ENCODE measurements around the gene MTHFD2. TPM values are rescaled to one million over a fixed set of nuclear protein-coding genes. Genes with fewer than 3 reads are reported as not detected.

The MTHFD2 gene
- total RNA-seq, 4 donors from 2014 or later = 13.2 to 57.7 (median 25.7) TPM

DNA sequence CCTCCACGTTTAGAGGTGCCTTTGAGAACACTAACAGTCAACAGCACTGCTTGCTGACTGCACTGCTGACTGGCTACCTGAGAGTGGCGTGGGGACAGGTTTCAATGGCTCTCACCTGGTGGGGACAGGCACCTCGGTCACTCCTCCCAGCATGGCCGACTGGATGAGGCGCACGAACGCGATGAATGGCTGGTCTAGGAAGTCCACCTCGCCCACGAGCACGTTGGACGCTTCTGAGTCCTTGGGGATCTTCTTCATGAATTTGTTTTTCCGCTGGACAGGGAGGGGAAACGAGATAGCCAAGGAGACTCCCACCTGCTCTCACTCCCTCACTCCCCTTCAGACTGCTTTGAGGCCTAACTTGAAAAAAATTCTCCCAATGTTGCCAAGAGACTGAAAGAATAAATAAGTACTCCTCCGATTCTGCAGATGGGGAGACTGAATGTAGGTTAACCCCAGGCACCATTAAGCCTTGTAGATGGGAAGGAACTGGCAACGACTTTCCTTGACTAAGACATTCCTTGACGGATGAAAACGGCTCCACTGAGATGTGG, 57.3 kb downstream of the MTHFD2 start:
- no peak for DNase-seq (ENCODE audit: low spot score in 2 of 2)
- Histone ChIP-seq H3K36me3 (peaks cover 0 to 80% (median 6%) of the 10 kb centered on the region in 3 donors), H3K4me1 (peaks cover 0 to 10% (median 0%) of the 10 kb centered on the region in 4 donors), H3K27me3 (no peaks in the 10 kb centered on the region), H3K27ac (no peak overlapping the region), H3K4me3 (no peak overlapping the region), H3K9me3 (no peaks in the 10 kb centered on the region)
- 79 to 81% methylated on average over 18 of the region's 18 CpGs for WGBS, 2 donors
- TF ChIP-seq EP300 (IDR thresholded peaks at IDR 0.05) (no peak), POLR2A (IDR thresholded peaks at IDR 0.05) (no peak)
- TF ChIP-seq, protein P1, sequence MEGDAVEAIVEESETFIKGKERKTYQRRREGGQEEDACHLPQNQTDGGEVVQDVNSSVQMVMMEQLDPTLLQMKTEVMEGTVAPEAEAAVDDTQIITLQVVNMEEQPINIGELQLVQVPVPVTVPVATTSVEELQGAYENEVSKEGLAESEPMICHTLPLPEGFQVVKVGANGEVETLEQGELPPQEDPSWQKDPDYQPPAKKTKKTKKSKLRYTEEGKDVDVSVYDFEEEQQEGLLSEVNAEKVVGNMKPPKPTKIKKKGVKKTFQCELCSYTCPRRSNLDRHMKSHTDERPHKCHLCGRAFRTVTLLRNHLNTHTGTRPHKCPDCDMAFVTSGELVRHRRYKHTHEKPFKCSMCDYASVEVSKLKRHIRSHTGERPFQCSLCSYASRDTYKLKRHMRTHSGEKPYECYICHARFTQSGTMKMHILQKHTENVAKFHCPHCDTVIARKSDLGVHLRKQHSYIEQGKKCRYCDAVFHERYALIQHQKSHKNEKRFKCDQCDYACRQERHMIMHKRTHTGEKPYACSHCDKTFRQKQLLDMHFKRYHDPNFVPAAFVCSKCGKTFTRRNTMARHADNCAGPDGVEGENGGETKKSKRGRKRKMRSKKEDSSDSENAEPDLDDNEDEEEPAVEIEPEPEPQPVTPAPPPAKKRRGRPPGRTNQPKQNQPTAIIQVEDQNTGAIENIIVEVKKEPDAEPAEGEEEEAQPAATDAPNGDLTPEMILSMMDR (IDR thresholded peaks at IDR 0.05) = no peak

DNA sequence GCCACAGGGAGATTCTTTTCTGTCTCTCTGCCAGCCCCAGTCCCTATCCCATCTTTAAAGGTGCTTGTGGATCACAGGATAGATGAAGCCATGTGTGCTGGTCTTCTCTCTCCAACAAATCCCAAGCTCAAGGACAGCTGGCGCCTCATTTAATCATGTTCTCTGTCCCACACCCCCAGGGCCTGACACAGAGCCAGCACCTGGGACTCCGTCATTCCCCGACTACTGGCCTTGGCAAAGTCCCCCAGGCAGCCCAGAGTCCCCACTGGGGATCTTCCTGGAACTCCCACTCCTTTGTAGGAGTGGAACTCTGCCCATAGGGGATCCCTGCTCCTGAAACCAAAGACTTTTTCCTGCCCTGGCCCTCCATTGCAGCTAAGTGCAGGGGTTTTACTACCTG, 60.8 kb downstream of the MTHFD2 start:
- H3K4me1 ChIP-seq = peaks cover 0 to under 1% (median 0%) of the 10 kb centered on the region in 4 donors
- H3K27ac ChIP-seq = no peak overlapping the region
- DNase-seq (ENCODE audit: low spot score in 2 of 2) = no peak
- 96 to 97% methylated on average over 3 of the region's 3 CpGs for WGBS, 2 donors
- no peak overlapping the region for H3K4me3 ChIP-seq
- TF ChIP-seq EP300 (IDR thresholded peaks at IDR 0.05) (no peak), POLR2A (IDR thresholded peaks at IDR 0.05) (no peak)
- TF ChIP-seq, protein P1 (IDR thresholded peaks at IDR 0.05) = no peak
- H3K9me3 ChIP-seq = no peaks in the 10 kb centered on the region
- H3K36me3 ChIP-seq = peaks cover 0 to 95% (median 6%) of the 10 kb centered on the region in 3 donors
- no peaks in the 10 kb centered on the region for H3K27me3 ChIP-seq

DNA sequence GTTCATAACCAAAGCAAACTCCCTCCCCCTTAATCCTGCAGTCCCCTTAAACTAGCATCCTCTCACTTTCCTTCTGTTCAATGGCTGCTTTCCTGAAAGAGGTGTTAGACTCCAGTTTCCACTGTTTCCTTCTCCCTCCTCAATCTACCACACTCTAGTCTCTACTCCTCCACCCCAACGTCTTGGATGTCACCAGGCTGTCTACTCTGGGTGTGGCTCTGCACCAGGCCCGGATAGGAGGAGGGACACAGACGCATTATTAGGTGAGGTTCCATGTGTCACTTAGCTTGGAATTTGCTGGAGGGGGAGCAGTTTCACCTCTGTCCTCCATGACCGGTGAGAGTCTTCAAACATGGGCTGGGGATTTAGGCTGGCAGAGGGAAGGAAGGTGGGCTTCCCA, 61.3 kb downstream of the MTHFD2 start:
- 80 to 87% methylated on average over 4 of the region's 4 CpGs for WGBS, 2 donors
- TF ChIP-seq EP300 (IDR thresholded peaks at IDR 0.05) (no peak), POLR2A (IDR thresholded peaks at IDR 0.05) (no peak)
- TF ChIP-seq, protein P1 (IDR thresholded peaks at IDR 0.05) = no peak
- Histone ChIP-seq H3K9me3 (no peaks in the 10 kb centered on the region), H3K4me1 (no peaks in the 10 kb centered on the region), H3K27me3 (no peaks in the 10 kb centered on the region), H3K27ac (no peak overlapping the region), H3K36me3 (peaks cover 0 to 94% (median 6%) of the 10 kb centered on the region in 3 donors), H3K4me3 (no peak overlapping the region)
- DNase-seq (ENCODE audit: low spot score in 2 of 2) = no peak

DNA sequence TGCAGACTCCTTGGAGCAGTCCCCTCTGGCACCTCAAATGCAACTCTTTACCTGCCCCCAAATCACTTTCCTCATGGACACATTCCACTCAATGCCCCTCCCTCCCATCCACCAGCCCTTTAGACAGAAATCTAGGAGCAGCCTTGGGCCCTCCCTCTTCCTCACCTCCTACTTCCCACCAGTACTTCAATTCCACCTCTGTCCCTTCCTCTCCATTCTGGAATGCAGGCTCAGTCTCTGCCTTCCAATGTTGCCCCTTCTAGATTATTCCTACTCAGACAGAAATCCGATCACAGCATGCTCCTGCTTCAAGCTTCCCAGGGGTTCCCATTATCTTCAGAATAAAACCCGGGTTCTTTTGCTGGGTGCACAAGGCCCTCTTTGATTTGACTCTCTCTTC, 62.1 kb downstream of the MTHFD2 start:
- DNase-seq (ENCODE audit: low spot score in 2 of 2) = no peak
- H3K27ac ChIP-seq = no peak overlapping the region
- no peaks in the 10 kb centered on the region for H3K9me3 ChIP-seq
- H3K4me3 ChIP-seq = no peak overlapping the region
- no peaks in the 10 kb centered on the region for H3K4me1 ChIP-seq
- TF ChIP-seq EP300 (IDR thresholded peaks at IDR 0.05) = no peak
- TF ChIP-seq, protein P1 (IDR thresholded peaks at IDR 0.05) = no peak
- no peak for TF ChIP-seq POLR2A (IDR thresholded peaks at IDR 0.05)
- 35 to 45% methylated on average over 2 of the region's 2 CpGs for WGBS, 2 donors
- peaks cover 0 to 93% (median 5%) of the 10 kb centered on the region in 3 donors for H3K36me3 ChIP-seq
- H3K27me3 ChIP-seq = no peaks in the 10 kb centered on the region

DNA sequence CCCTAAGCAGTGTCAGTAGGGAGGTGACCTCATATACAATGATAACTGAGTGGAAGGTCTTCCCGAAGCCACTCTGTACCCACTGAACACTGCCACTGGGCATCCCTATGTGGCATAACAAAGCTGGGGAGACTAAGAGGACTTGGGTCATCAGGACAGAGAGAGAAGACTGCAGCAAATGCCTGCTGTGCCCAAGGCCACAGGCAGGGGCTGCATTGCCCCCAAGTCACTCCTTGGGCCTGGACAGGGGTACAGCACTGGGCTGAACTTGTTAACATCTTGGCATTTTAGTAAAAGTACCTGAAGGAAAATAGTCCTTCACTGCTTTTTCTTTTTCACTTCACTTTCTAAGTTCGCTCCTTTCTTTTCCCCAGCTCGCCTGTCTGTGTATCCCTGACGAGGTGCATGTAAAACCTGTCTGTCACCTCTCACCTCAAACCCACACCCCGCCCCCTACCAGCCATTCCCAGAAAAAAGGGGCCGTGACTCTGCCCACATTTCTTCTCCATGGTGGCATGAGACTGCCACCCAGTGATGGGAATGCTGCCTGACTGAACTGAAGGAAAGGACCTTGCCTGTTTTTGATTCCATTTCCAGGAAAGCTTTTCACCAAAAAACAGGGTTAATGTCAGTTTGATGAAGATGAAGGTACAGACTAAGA, 62.9 kb downstream of the MTHFD2 start:
- H3K27ac ChIP-seq = no peak overlapping the region
- H3K36me3 ChIP-seq = peaks cover 0 to 84% (median 0%) of the 10 kb centered on the region in 3 donors
- H3K4me3 ChIP-seq = no peak overlapping the region
- no peak for DNase-seq (ENCODE audit: low spot score in 2 of 2)
- no peaks in the 10 kb centered on the region for H3K4me1 ChIP-seq
- H3K9me3 ChIP-seq = no peaks in the 10 kb centered on the region
- 56 to 60% methylated on average over 6 of the region's 6 CpGs for WGBS, 2 donors
- no peaks in the 10 kb centered on the region for H3K27me3 ChIP-seq
- no peak for TF ChIP-seq EP300 (IDR thresholded peaks at IDR 0.05)
- TF ChIP-seq, protein P1 (IDR thresholded peaks at IDR 0.05) = peak in 1 of 5 experiments; percentile 17

Measured in tibial nerve (tissue), 4 donors.